Measurements from ENCODE around the gene SDR42E2.
A peak's percentile ranks its signal among the peaks of the same experiment; 100 is the strongest.

Gene SDR42E2

DNA sequence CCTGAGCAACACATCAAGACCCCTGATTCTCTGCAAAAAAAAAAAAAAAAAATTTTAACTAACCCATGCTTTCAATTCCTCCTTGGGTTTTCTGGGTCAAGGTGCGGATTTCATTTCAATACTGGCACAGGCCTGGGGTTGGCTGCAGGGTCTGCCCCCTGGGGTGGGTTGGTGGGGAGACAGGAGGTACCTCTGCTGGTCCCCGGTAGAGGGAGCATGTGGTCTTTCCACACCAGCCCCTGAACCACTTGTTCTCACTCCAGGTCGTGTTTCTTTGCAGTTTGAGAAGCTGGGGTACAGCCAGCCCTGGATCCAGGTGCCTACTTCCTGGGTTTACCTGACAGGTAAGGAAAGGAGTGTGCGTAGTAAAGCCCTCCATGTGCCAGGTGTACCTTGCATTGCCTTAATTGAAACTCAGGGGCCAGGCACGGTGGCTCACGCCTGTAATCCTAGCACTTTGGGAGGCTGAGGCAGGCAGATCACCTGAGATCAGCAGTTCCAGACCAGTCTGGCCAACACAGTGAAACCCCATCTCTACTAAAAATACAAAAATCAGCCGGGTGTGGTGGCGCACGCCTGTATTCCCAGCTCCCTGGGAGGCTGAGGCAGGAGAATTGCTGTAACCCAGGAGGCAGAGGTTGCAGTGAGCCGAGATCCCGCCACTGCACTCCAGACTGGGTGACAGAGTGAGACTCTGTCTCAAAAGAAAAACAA lies 21.8 kb downstream of the SDR42E2 start:
- Histone ChIP-seq H3K27ac (ENCODE audit: low read length) (peak overlapping the region; percentile 55), H3K9me3 (ENCODE audit: insufficient read depth, low read length) (no peaks in the 10 kb centered on the region), H4K20me1 (ENCODE audit: insufficient read depth, low read length) (no peaks in the 10 kb centered on the region), H3K27me3 (ENCODE audit: low read depth, low read length) (no peaks in the 10 kb centered on the region), H3K4me2 (ENCODE audit: low read length) (peak overlapping the region; percentile 75), H3K79me2 (ENCODE audit: low read length) (no peaks in the 10 kb centered on the region), H3K36me3 (replicated peaks; ENCODE audit: low read depth, low read length) (no peaks in the 10 kb centered on the region), H3K9ac (ENCODE audit: low read length) (peak overlapping the region; percentile 60; the same call in 1 of the 2 replicates), H2AFZ (ENCODE audit: low read depth, low read length) (no peak overlapping the region; the same call in 1 of the 2 replicates), H3K4me3 (ENCODE audit: low read length) (peak overlapping the region; percentile 82), H3K4me1 (ENCODE audit: low read length) (peaks cover 39% of the 10 kb centered on the region)
- TF ChIP-seq, protein P1, sequence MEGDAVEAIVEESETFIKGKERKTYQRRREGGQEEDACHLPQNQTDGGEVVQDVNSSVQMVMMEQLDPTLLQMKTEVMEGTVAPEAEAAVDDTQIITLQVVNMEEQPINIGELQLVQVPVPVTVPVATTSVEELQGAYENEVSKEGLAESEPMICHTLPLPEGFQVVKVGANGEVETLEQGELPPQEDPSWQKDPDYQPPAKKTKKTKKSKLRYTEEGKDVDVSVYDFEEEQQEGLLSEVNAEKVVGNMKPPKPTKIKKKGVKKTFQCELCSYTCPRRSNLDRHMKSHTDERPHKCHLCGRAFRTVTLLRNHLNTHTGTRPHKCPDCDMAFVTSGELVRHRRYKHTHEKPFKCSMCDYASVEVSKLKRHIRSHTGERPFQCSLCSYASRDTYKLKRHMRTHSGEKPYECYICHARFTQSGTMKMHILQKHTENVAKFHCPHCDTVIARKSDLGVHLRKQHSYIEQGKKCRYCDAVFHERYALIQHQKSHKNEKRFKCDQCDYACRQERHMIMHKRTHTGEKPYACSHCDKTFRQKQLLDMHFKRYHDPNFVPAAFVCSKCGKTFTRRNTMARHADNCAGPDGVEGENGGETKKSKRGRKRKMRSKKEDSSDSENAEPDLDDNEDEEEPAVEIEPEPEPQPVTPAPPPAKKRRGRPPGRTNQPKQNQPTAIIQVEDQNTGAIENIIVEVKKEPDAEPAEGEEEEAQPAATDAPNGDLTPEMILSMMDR (IDR thresholded peaks at IDR 0.05; ENCODE audit: low read depth, low read length), result peak; percentile 66
- no peak for TF ChIP-seq EZH2phosphoT487 (IDR thresholded peaks at IDR 0.05; ENCODE audit: low read depth)

DNA sequence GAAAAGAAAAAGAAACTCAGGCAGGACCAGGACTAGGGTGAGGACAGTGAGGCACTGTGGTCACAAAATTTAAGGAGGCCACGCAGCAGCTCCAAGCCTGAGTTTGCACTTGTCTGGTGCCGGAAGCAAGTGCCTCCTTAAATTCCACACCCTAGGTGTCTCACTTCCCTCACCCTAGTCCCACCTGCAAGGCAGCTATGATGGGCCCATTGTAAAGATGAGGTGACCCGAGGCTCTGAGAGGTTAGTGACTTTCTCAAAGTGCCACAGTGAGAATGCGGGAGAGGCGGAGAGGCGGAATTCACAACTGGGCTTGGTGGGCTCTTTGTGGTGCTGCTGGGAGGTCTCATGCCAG lies 22.3 kb downstream of the SDR42E2 start:
- no peaks in the 10 kb centered on the region for H3K79me2 ChIP-seq (ENCODE audit: low read length)
- H4K20me1 ChIP-seq (ENCODE audit: insufficient read depth, low read length), result no peaks in the 10 kb centered on the region
- H3K4me2 ChIP-seq (ENCODE audit: low read length), result peak overlapping the region; percentile 75
- no peaks in the 10 kb centered on the region for H3K36me3 ChIP-seq (replicated peaks; ENCODE audit: low read depth, low read length)
- no peaks in the 10 kb centered on the region for H3K27me3 ChIP-seq (ENCODE audit: low read depth, low read length)
- H3K4me1 ChIP-seq (ENCODE audit: low read length), result peaks cover 45% of the 10 kb centered on the region
- no peak overlapping the region for H2AFZ ChIP-seq (ENCODE audit: low read depth, low read length)
- peak overlapping the region; percentile 55 for H3K27ac ChIP-seq (ENCODE audit: low read length)
- peak overlapping the region; percentile 62 for H3K9ac ChIP-seq (ENCODE audit: low read length)
- TF ChIP-seq EZH2phosphoT487 (IDR thresholded peaks at IDR 0.05; ENCODE audit: low read depth), result no peak
- TF ChIP-seq, protein P1 (IDR thresholded peaks at IDR 0.05; ENCODE audit: low read depth, low read length), result no peak
- H3K9me3 ChIP-seq (ENCODE audit: insufficient read depth, low read length), result no peaks in the 10 kb centered on the region
- peak overlapping the region; percentile 82 for H3K4me3 ChIP-seq (ENCODE audit: low read length)

- H3K4me1 ChIP-seq (ENCODE audit: low read length), result peaks cover 46% of the 10 kb centered on the region
- TF ChIP-seq EZH2phosphoT487 (IDR thresholded peaks at IDR 0.05; ENCODE audit: low read depth), result no peak
- TF ChIP-seq, protein P1 (IDR thresholded peaks at IDR 0.05; ENCODE audit: low read depth, low read length), result peak; percentile 47
Observed at GRCh38 chr16:22186517-22186916, 24.2 kb downstream of the SDR42E2 start.

DNA sequence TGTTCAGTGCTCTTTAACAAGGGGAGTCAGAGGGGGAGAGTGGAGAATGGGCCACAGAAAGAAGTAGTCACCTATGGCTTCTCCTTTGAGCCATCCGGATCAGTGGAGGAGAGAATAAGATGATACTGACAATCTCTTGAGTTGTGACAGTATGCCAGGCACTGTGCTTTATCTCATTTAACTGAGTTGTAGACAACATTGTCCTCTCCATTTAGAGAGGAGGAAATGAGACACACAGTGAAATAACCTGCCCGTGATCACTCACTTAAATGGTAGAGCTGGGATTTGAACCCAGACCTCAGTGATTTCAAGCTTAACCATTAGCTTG lies 25.9 kb downstream of the SDR42E2 start:
- Histone ChIP-seq H3K36me3 (replicated peaks; ENCODE audit: low read depth, low read length) (peaks cover 4% of the 10 kb centered on the region), H3K4me3 (ENCODE audit: low read length) (peak overlapping the region; percentile 86), H2AFZ (ENCODE audit: low read depth, low read length) (peak overlapping the region; percentile 68; the same call in 1 of the 2 replicates), H3K9me3 (ENCODE audit: insufficient read depth, low read length) (no peaks in the 10 kb centered on the region), H3K79me2 (ENCODE audit: low read length) (no peaks in the 10 kb centered on the region), H3K4me1 (ENCODE audit: low read length) (peaks cover 61% of the 10 kb centered on the region), H3K27me3 (ENCODE audit: low read depth, low read length) (no peaks in the 10 kb centered on the region), H3K27ac (ENCODE audit: low read length) (peak overlapping the region; percentile 4; the same call in 1 of the 2 replicates), H4K20me1 (ENCODE audit: insufficient read depth, low read length) (no peaks in the 10 kb centered on the region), H3K4me2 (ENCODE audit: low read length) (peak overlapping the region; percentile 90), H3K9ac (ENCODE audit: low read length) (peak overlapping the region; percentile 5; the same call in 1 of the 2 replicates)
- TF ChIP-seq, protein P1 (IDR thresholded peaks at IDR 0.05; ENCODE audit: low read depth, low read length), result no peak
- TF ChIP-seq EZH2phosphoT487 (IDR thresholded peaks at IDR 0.05; ENCODE audit: low read depth), result no peak

More at GRCh38 chr16:22186517-22186916, 24.2 kb downstream of the SDR42E2 start:
- Histone ChIP-seq H3K9me3 (ENCODE audit: insufficient read depth, low read length) (no peaks in the 10 kb centered on the region), H3K27ac (ENCODE audit: low read length) (no peak overlapping the region), H3K79me2 (ENCODE audit: low read length) (no peaks in the 10 kb centered on the region), H3K36me3 (replicated peaks; ENCODE audit: low read depth, low read length) (no peaks in the 10 kb centered on the region), H2AFZ (ENCODE audit: low read depth, low read length) (no peak overlapping the region), H3K4me3 (ENCODE audit: low read length) (no peak overlapping the region), H3K27me3 (ENCODE audit: low read depth, low read length) (no peaks in the 10 kb centered on the region), H3K9ac (ENCODE audit: low read length) (no peak overlapping the region), H4K20me1 (ENCODE audit: insufficient read depth, low read length) (no peaks in the 10 kb centered on the region), H3K4me2 (ENCODE audit: low read length) (no peak overlapping the region)
